GM18498 (cell line): ENCODE measurements around the gene AQP1.

Source experiments
- ATAC-seq: cut with Tn5 transposase; IDR thresholded peaks from one replicate; pipeline ENCODE4 v1.9.1; 2021; ENCODE audit warnings: mild to moderate bottlenecking, moderate library complexity; ENCODE audit not compliant: unreplicated experiment

Gene AQP1

DNA sequence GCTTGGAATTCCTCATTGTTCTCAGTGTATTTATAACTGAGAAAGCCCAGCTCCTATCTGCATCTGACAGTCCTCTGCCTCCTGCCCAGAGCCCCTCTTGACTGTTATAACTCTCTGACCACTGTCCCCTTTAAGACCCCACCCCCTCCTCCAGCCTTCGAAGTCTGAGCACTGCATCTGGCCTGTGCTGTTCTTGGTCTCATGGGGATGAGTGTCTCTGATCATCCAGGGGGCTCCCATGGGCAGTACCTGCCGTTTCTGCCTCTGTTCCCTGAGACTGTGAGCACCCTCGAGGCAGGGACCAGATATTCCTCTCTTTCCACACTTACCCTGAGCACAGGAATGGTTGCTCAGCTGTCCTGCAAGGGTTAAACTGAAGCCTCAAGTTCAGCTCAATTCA is 59.8 kb downstream of the AQP1 start:
- no peak for ATAC-seq

DNA sequence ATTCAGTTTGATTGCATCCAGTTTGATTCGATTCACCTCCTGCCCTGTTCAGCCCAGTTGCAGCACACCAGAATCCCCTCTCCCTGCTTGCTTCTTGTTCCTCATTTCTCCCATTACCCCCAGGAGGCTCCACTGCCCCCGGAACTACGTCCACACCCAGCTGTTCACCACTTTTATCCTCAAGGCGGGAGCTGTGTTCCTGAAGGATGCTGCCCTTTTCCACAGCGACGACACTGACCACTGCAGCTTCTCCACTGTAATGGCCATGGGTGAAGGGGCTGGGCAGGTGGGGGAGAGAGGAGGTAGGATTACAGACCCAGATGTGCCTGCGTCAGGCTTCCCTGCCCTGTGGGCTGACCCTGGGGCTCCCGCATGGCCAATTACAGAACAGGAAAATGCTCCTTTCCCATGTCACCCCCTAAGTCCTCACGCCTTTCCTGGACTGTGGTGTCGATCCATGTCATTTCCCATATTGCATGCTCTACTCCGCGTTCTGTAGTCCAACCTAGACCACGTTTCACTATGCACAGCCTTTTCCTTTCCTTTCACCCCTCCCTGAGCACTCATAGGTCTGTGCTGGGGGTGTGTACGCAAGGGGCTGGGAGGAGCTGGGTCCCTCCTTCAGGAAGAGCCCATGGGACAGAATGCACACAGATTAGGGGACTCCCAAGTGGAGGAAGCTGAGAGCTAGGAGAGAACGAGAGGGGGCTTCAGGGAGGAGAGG is 60.3 kb downstream of the AQP1 start:
- ATAC-seq: no peak

DNA sequence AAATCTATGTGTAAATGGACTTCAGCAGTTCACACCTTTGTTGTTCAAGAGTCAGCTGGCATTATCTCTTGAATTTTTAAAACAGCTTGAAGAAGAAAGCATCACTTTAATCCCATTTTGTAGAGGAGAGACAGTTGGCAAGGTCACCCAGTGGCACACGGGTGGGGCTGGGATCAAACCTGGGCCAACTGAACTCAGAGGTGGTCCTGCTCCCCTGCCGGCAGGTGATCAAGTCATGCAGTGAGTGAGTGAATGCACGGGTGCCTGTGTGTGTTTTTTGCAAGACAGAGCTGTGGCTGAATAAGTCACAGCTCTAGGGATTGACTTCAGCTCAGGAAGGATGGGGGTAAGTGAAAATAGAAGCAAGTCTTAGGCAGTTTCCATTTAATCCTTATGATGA is 61.6 kb downstream of the AQP1 start:
- ATAC-seq: no peak

DNA sequence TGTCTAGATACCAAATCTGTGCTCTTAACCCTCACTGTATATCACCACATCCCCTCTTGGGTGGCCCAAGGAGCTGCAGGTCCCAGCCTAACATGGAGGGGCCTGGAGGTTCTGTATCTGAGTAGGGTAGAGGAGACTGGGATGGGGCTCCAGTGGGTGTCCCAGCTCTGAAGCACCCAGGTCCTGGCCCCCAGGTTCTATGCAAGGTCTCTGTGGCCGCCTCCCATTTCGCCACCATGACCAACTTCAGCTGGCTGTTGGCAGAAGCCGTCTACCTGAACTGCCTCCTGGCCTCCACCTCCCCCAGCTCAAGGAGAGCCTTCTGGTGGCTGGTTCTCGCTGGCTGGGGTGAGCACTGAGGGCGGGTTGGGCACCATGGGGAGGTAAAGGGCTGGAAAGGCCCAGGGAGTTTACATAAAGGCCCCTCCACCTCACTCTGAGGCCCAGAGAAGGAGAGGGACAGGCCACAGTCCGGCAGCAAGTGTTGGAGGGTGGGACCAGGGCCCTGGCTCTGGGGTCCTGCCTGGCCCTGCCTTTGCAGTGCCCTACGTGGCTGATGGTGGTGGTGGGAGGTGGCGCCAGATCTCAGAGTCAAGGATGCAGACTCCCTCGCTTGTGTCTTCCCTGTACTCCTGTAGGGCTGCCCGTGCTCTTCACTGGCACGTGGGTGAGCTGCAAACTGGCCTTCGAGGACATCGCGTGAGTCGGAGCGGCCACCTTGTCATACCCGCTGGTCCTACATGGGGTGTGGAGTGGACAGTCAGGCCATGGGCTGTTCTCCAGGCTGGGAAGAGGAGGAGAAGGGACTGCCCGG is 62.3 kb downstream of the AQP1 start:
- ATAC-seq: no peak

DNA sequence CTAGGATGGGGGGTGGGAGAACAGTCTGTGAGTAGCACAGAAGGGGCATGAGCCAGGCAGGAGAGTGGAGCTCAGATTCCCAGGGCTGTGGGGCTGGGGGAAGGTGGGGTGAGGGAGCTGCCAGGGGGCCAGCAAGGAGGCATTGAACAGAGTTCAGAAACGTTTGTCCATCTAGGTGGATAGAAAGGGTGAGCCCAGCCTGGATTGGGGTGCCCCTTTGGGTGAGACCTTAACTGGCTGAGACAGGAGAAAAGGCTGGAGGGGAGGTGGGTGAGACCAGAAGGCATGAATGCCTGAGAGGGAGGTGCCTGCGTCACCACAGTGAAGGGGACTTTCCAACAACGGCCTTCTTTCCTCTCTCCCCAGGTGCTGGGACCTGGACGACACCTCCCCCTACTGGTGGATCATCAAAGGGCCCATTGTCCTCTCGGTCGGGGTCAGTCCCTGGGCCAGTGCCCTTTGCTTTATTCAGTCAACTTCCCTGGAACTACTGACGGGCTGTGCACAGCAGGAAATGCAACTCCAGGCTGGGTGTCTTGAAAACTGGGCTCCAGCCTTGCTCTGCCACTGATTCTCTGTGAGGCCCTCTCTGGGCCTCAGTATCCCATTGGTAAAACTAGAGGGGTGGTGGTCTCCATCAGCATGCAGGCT is 63.1 kb downstream of the AQP1 start:
- peak; percentile 94 for ATAC-seq
